HG02981 (cell line): ENCODE results near the gene ADGRG3.

Source experiments
- ATAC-seq: cut with Tn5 transposase; IDR thresholded peaks from one replicate; pipeline ENCODE4 v1.9.1; 2021; ENCODE audit warnings: mild to moderate bottlenecking, moderate library complexity; ENCODE audit not compliant: unreplicated experiment

ADGRG3 gene

DNA sequence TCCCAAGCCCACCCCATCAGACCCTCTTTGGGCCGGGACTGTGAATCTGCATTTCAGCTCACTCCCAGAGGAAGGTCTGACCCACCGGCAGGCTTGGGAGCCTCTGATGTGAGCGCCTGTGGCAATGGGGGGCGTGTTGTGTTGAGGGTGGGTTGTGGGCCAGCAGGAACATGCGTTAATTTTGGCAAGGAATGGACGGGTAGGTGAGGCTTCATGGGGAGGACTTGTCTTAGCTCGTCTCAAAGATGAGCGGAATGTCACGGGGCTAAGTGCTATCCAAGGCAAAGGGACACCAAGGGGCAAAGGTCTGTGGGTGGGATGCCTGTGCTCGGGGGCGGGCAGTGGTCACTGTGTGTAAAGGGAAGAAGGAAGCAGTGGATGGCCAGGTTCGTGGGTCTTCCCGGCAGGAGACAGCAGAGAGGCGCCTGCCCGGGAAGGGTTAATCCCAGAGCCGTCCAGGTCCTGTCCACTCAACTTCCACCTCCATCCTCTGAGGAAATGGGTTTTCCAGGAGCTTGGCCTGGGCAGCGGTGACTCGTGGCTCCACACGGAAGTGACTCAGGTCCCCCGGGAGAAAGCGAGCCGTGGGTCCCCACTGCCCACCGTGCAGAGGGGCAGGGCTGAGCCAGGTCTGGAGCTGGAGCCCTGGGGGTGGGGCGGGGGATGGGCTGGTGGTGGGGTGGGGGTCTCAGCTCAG is 22.3 kb upstream of the ADGRG3 start:
- ATAC-seq: no peak

GRCh38 chr16:57646388-57647039 is 21.6 kb upstream of the ADGRG3 start:
- ATAC-seq: no peak

- ATAC-seq: no peak
These were observed 20.8 kb upstream of the ADGRG3 start for GRCh38 chr16:57647136-57647875.

- no peak for ATAC-seq
These were observed 20.0 kb upstream of the ADGRG3 start for GRCh38 chr16:57648125-57648524.

GRCh38 chr16:57648581-57649442 is 19.3 kb upstream of the ADGRG3 start:
- no peak for ATAC-seq

DNA sequence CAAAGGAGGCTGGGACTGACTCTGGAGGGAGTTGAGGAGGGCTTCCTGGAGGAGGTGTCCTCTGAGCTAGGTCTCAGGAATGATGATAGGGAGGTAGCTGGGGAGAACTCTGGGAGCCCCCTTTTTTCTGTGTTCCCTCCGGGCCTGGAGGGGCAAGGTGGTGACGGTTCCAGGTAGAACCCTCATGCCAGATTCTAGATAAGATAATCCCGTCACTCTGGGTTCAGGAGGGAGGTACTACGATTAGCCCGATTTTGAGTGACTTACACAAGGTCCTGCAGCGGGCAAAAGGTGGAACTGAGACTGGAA is 18.7 kb upstream of the ADGRG3 start:
- no peak for ATAC-seq

DNA sequence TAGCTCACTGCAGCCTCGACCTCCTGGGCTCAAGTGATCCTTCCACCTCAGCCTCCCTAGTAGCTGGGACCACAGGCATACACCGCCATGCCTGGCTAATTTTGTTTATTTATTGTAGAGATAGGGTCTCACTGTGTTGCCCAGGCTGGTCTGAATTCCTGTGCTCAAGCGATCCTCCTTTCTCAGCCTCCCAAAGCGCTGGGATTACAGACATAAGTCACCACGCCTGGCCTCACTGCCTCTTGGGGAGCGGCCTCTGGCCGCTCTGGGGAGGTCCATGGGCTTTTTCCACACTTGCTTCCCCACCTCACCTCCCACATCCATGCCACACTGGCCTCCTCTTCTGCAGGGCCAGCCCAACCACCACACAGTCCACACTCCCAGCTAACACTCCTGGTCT is 18.3 kb upstream of the ADGRG3 start:
- ATAC-seq: no peak

GRCh38 chr16:57651344-57652333 is 16.5 kb upstream of the ADGRG3 start:
- ATAC-seq: no peak

- no peak for ATAC-seq
These were observed 15.2 kb upstream of the ADGRG3 start for GRCh38 chr16:57652695-57653471.

- ATAC-seq: no peak
These were observed 14.2 kb upstream of the ADGRG3 start for GRCh38 chr16:57653936-57654335.

DNA sequence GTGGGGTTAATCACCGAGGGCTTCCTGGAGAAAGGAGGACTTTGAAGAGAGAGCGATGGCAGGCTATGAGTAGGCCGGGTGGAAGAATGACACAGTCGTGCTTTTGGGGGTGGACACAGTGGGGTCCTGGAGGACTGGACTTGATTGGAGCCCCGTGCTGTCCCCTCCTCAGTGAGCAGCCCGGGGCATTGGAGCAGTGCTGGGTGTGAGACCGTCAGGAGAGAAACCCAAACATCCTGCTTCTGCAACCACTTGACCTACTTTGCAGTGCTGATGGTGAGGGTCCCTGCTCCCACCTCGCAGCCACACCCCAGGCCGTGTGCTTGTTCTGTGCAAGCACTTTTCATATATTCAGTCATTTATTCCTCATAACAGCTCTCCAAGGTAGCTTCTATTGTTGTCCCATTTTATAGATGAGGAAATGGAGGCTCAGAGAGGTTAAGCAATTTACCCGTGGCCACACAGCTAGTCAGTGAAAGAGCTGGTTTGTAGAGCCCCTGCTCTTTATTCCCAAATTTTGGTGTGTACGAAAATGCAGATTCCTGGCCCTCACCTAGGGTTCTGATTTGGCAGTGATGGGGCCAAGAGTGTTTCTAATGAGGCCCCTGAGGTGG is 11.7 kb upstream of the ADGRG3 start:
- ATAC-seq: no peak

- no peak for ATAC-seq
These were observed 10.9 kb upstream of the ADGRG3 start for GRCh38 chr16:57657228-57657627.

- ATAC-seq: no peak
These were observed 9.8 kb upstream of the ADGRG3 start for GRCh38 chr16:57658130-57658877.

DNA sequence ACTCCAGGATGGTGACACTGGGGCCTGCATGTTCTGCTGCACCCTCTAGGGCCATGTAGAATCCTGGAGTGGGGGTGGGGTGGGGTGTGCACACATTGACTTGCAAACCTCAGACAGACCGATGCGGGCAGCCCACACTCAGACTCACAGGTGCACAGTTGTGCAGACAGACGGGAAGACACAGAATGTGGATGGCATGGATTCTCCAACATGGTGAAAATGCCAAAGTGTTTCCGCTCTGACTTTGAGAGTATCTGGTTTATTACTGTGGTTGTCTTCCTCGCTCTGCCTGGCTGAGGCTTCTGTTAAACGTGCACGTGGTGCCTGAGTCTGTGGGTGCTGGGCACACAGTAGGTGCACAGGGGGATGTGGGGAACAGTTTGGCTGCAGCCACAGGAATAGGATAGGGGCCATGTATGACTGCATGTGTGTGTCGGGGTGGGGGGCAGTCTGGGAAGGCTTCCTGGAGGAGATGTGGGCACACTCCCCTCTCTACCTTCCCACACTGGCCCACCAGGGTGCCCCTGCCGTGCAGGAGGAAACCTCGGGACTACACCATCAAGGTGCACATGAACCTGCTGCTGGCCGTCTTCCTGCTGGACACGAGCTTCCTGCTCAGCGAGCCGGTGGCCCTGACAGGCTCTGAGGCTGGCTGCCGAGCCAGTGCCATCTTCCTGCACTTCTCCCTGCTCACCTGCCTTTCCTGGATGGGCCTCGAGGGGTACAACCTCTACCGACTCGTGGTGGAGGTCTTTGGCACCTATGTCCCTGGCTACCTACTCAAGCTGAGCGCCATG is 9.0 kb upstream of the ADGRG3 start:
- no peak for ATAC-seq

GRCh38 chr16:57660715-57661463 is 7.2 kb upstream of the ADGRG3 start:
- ATAC-seq: no peak

- no peak for ATAC-seq
These were observed 6.6 kb upstream of the ADGRG3 start for GRCh38 chr16:57661510-57661909.
